Testis (tissue), 2 donors: ENCODE measurements around the gene ANAPC1.
"Not testable (repeated sequence)": the region's sequence is repeated elsewhere in the genome, so short reads cannot be mapped to it uniquely, and the experiment has no call there.

Source experiments
- POLR2A ChIP-seq: fragments of 450-650 bp; IDR thresholded peaks from one replicate; pipeline ENCODE4 v1.6.1; 2017; ENCODE audit warnings: antibody characterized with exemption, mild to moderate bottlenecking, moderate library complexity
- TF ChIP-seq, protein P1 (sequence below), 3 experiments: fragments of 450-650 bp in 2 of 3; fragments of 200-600 bp in 1 of 3; sonication (generic) in 1 of 3; IDR thresholded peaks; one replicate each; pipeline ENCODE4 v1.5.1; 2016 to 2019; ENCODE audit warnings: antibody characterized with exemption in 3 of 3, mild to moderate bottlenecking in 2 of 3, moderate library complexity in 1 of 3

DNA sequence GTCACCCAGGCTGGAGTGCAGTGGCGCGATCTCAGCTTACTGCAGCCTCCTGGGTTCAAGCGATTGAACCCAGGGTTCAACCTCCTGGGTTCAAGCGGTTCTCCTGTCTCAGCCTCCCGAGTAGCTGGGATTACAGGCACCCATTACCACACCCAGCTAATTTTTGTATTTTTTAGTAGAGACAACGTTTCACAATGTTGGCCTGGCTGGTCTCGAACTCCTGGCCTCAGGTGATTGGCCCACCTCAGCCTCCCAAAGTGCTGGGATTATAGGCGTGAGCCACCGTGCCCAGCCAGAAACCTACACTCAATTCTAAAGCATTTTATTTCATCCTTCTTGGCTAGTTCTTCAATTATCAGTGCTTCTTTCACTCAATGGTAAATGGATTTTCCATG is 21.5 kb upstream of the ANAPC1 start:
- not testable (repeated sequence) for TF ChIP-seq POLR2A
- TF ChIP-seq, protein P1, sequence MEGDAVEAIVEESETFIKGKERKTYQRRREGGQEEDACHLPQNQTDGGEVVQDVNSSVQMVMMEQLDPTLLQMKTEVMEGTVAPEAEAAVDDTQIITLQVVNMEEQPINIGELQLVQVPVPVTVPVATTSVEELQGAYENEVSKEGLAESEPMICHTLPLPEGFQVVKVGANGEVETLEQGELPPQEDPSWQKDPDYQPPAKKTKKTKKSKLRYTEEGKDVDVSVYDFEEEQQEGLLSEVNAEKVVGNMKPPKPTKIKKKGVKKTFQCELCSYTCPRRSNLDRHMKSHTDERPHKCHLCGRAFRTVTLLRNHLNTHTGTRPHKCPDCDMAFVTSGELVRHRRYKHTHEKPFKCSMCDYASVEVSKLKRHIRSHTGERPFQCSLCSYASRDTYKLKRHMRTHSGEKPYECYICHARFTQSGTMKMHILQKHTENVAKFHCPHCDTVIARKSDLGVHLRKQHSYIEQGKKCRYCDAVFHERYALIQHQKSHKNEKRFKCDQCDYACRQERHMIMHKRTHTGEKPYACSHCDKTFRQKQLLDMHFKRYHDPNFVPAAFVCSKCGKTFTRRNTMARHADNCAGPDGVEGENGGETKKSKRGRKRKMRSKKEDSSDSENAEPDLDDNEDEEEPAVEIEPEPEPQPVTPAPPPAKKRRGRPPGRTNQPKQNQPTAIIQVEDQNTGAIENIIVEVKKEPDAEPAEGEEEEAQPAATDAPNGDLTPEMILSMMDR (IDR thresholded peaks at IDR 0.05), result not testable (repeated sequence)
